HCT116 (cell line): Measurements from ENCODE around the gene AK3. TPM values are rescaled to one million over a fixed set of nuclear protein-coding genes. Genes with fewer than 3 reads are reported as not detected.
A peak's percentile ranks its signal among the peaks of the same experiment; 100 is the strongest.

Experiments used
- ATAC-seq: fragments of 200-7000 bp; cut with Tn5 transposase; 2 replicates; pipeline ENCODE4 v1.9.1; 2020; ENCODE audit warnings: mild to moderate bottlenecking, moderate library complexity
- BruUV-seq: library from RNA; stranded (reverse); fragments of 400-500 nt; replicated peaks from 2 replicates; lab custom pipeline; 2021; lab: Mats Ljungman, UMichigan
- CTCF ChIA-PET: fragments of 300-600 bp; sonication (Branson Sonifier 250); formaldehyde crosslinking; loops from one replicate; lab custom pipeline; 2021; ENCODE audit warnings: antibody characterized with exemption; lab: Charles Lee
- POLR2A ChIA-PET: fragments of 300-600, 350-600 bp; sonication (Branson Sonifier 250); formaldehyde crosslinking; loops from one replicate; lab custom pipeline; 2021; ENCODE audit warnings: antibody characterized with exemption; lab: Charles Lee
- RAD21 ChIA-PET, 2 experiments: fragments of 300-600 bp; sonication (Branson Sonifier 250); formaldehyde crosslinking; loops; one replicate each; lab custom pipeline; 2023; ENCODE audit warnings: low total read pairs in 2 of 2; ENCODE audit not compliant: uncharacterized antibody in 2 of 2, unreplicated experiment in 2 of 2, low non-redundant PET in 1 of 2; lab: Charles Lee
- DNase-seq: peaks from one replicate; pipeline ENCODE4 v3.0.0-alpha.2; 2010; ENCODE audit warnings: low read depth, low spot score
- H2AFZ ChIP-seq: fragments of 200-600 bp; shearing (Covaris generic), sonication (generic); 2 replicates; pipeline ENCODE4 v1.6.1; 2017; ENCODE audit warnings: low read depth, mixed run types, mixed read lengths, antibody characterized with exemption, low read length; ENCODE audit not compliant: poor library complexity, severe bottlenecking
- H3K27ac ChIP-seq: 2 replicates; pipeline ENCODE4 v1.5.1; 2012; ENCODE audit warnings: low read depth, low read length
- H3K27me3 ChIP-seq: fragments of 200-600 bp; sonication (generic); 2 replicates; pipeline ENCODE4 v1.6.1; 2016; ENCODE audit warnings: mixed run types, low read length, mixed read lengths; ENCODE audit not compliant: insufficient read depth
- H3K36me3 ChIP-seq, 2 experiments: fragments of 200-500 bp in 1 of 2; fragments of 200-600 bp in 1 of 2; sonication (Bioruptor generic) in 1 of 2; sonication (generic) in 1 of 2; 2 replicates each; pipeline versions ENCODE4 v1.5.1 to v1.6.1; 2014 to 2016; ENCODE audit warnings: low read length in 2 of 2, inconsistent platforms in 1 of 2, mixed read lengths in 1 of 2, mixed run types in 1 of 2; ENCODE audit not compliant: insufficient read depth in 2 of 2, control insufficient read depth in 1 of 2
- H3K4me1 ChIP-seq, 2 experiments: fragments of 200-600 bp in 1 of 2; sonication (generic) in 1 of 2; 2 replicates each; pipeline versions ENCODE4 v1.5.1 to v1.6.1; 2012 to 2017; ENCODE audit warnings: low read length in 2 of 2, inconsistent platforms in 1 of 2, mild to moderate bottlenecking in 1 of 2, mixed read lengths in 1 of 2, mixed run types in 1 of 2, moderate library complexity in 1 of 2; ENCODE audit not compliant: insufficient read depth in 2 of 2, control insufficient read depth in 1 of 2
- H3K4me2 ChIP-seq: fragments of 200-600 bp; sonication (generic); 2 replicates; pipeline ENCODE4 v1.6.1; 2017; ENCODE audit warnings: mixed run types, low read length, mixed read lengths
- H3K4me3 ChIP-seq, 2 experiments: fragments of 200-600 bp in 1 of 2; sonication (generic) in 1 of 2; replicated peaks in 1 of 2; 2 replicates each; pipeline ENCODE4 v1.5.1; 2011 to 2016; ENCODE audit warnings: low read length in 2 of 2, control low read depth in 1 of 2, low read depth in 1 of 2, mild to moderate bottlenecking in 1 of 2, mixed read lengths in 1 of 2, mixed run types in 1 of 2
- H3K79me2 ChIP-seq: fragments of 200-600 bp; sonication (generic); 2 replicates; pipeline ENCODE4 v1.6.1; 2017; ENCODE audit warnings: mild to moderate bottlenecking, mixed run types, low read length, moderate library complexity, mixed read lengths; ENCODE audit not compliant: insufficient read depth
- H3K9ac ChIP-seq: fragments of 200-600 bp; sonication (generic); 2 replicates; pipeline ENCODE4 v1.6.1; 2016; ENCODE audit warnings: low read length, mixed read lengths
- H3K9me2 ChIP-seq: fragments of 200-600 bp; sonication (generic), shearing (Covaris generic); 2 replicates; pipeline ENCODE4 v1.6.1; 2017; ENCODE audit warnings: mixed run types, mild to moderate bottlenecking, moderate library complexity; ENCODE audit not compliant: insufficient read depth
- H3K9me3 ChIP-seq, 2 experiments: fragments of 200-500 bp in 1 of 2; fragments of 200-600 bp in 1 of 2; sonication (Bioruptor generic) in 1 of 2; sonication (generic) in 1 of 2; 2 replicates each; pipeline ENCODE4 v1.6.1; 2014 to 2017; ENCODE audit warnings: low read length in 2 of 2, mixed read lengths in 2 of 2, inconsistent platforms in 1 of 2, low read depth in 1 of 2, mild to moderate bottlenecking in 1 of 2, mixed run types in 1 of 2, moderate library complexity in 1 of 2; ENCODE audit not compliant: control insufficient read depth in 1 of 2, insufficient read depth in 1 of 2
- H4K20me1 ChIP-seq: fragments of 200-600 bp; sonication (generic), shearing (Covaris generic); 2 replicates; pipeline ENCODE4 v1.6.1; 2017; ENCODE audit warnings: mixed run types, mild to moderate bottlenecking, moderate library complexity; ENCODE audit not compliant: insufficient read depth
- ATF3 ChIP-seq: IDR thresholded peaks from 2 replicates; pipeline ENCODE4 v1.6.1; 2012
- CTCF ChIP-seq, 3 experiments: fragments of 200-600 bp in 1 of 3; sonication (generic) in 1 of 3; IDR thresholded peaks in 2 of 3; conservative IDR thresholded peaks in 1 of 3; 2 replicates each; pipeline ENCODE4 v1.5.1; 2012 to 2017; ENCODE audit warnings: low read depth in 2 of 3, low read length in 2 of 3, antibody characterized with exemption in 1 of 3, borderline replicate concordance in 1 of 3, control low read depth in 1 of 3, mild to moderate bottlenecking in 1 of 3, mixed read lengths in 1 of 3, mixed run types in 1 of 3, moderate library complexity in 1 of 3; ENCODE audit not compliant: insufficient read depth in 1 of 3
- ZBTB33 ChIP-seq: IDR thresholded peaks from 2 replicates; pipeline ENCODE4 v1.6.1; 2011; ENCODE audit warnings: mild to moderate bottlenecking, low read length, moderate library complexity; ENCODE audit not compliant: insufficient replicate concordance; ENCODE audit errors: extremely low read depth
- intact Hi-C: fragments of 100-400 bp; cut with micrococcal nuclease; formaldehyde crosslinking; loops from 2 replicates; pipeline ENCODE4 v1.10.0; 2022
- total RNA-seq: library from RNA; stranded (reverse); gene quantifications from one replicate; pipeline ENCODE4 v1.2.1, GENCODE V29; 2021; ENCODE audit not compliant: unreplicated experiment

The AK3 gene
- total RNA-seq, 1 experiment from 2014 or later, result 43.0 TPM

GRCh38 chr9:4734150-4734549, 6.9 kb downstream of the AK3 start:
- Histone ChIP-seq H3K9me3 (no peaks in the 10 kb centered on the region), H3K4me3 (no peak overlapping the region), H3K27me3 (no peaks in the 10 kb centered on the region), H2AFZ (no peak overlapping the region), H3K4me1 (peaks cover 13 to 19% of the 10 kb centered on the region in 2 experiments), H3K27ac (no peak overlapping the region), H4K20me1 (0 out of 2 replicates have a peak, but pooled peaks cover 5% of the 10 kb centered on the region), H3K36me3 (no peaks in the 10 kb centered on the region), H3K9me2 (no peaks in the 10 kb centered on the region), H3K4me2 (no peak overlapping the region), H3K79me2 (peaks cover 91% of the 10 kb centered on the region), H3K9ac (no peak overlapping the region)
- intact Hi-C loops, result no loop called here
- TF ChIP-seq ATF3, result no peak
- TF ChIP-seq CTCF (IDR thresholded peaks at IDR 0.05 in 2 of 3, conservative IDR thresholded peaks at IDR 0.05 in 1 of 3; ENCODE audit: borderline replicate concordance in 1 of 3, insufficient read depth in 1 of 3, low read depth in 2 of 3, low read length in 2 of 3), result peak in 1 of 3 experiments; percentile 27; a peak in 2 of 6 replicates
- TF ChIP-seq ZBTB33, result no peak
- ChIA-PET RAD21 (no interaction called here), POLR2A (interaction anchor here (0.5 kb wide), 1 partner anchor 95 kb away, joined by 3 read pairs; no protein-coding TSS in a partner anchor), CTCF (no interaction called here)
- peak; percentile 70 for ATAC-seq
- DNase-seq, result no peak
- no TSS peak for BruUV-seq
